NCI-H82 (cell line): Measurements from ENCODE around the gene STIM2.
"Not testable (repeated sequence)": the region's sequence is repeated elsewhere in the genome, so short reads cannot be mapped to it uniquely, and the experiment has no call there.

ENCODE experiments used
- DNase-seq: peaks from one replicate; lab custom pipeline; 2025; lab: John Stamatoyannopoulos, UW

STIM2 gene

GRCh38 chr4:26867914-26868684 is 7.5 kb downstream of the STIM2 start:
- no peak for DNase-seq

GRCh38 chr4:26870576-26871262 is 10.1 kb downstream of the STIM2 start:
- no peak for DNase-seq

GRCh38 chr4:26871611-26872010 is 11.0 kb downstream of the STIM2 start:
- peak; percentile 87 for DNase-seq

- no peak for DNase-seq
These were observed 12.9 kb downstream of the STIM2 start for GRCh38 chr4:26873391-26874026.

- no peak for DNase-seq
These were observed 13.5 kb downstream of the STIM2 start for GRCh38 chr4:26874110-26874509.

- DNase-seq: no peak
These were observed 16.8 kb downstream of the STIM2 start for GRCh38 chr4:26877406-26877805.

GRCh38 chr4:26877961-26878360 is 17.3 kb downstream of the STIM2 start:
- DNase-seq: no peak

GRCh38 chr4:26878794-26879391 is 18.3 kb downstream of the STIM2 start:
- no peak for DNase-seq

- DNase-seq: no peak
These were observed 19.2 kb downstream of the STIM2 start for GRCh38 chr4:26879805-26880204.

- no peak for DNase-seq
These were observed 23.4 kb downstream of the STIM2 start for GRCh38 chr4:26884026-26884425.

- DNase-seq: peak; percentile 3
These were observed 23.9 kb downstream of the STIM2 start for GRCh38 chr4:26884486-26884988.

GRCh38 chr4:26885912-26886274 is 25.3 kb downstream of the STIM2 start:
- no peak for DNase-seq

GRCh38 chr4:26887143-26887542 is 26.5 kb downstream of the STIM2 start:
- no peak for DNase-seq

GRCh38 chr4:26887809-26888208 is 27.2 kb downstream of the STIM2 start:
- DNase-seq: no peak

GRCh38 chr4:26889356-26889755 is 28.7 kb downstream of the STIM2 start:
- DNase-seq: no peak

- no peak for DNase-seq
These were observed 30.4 kb downstream of the STIM2 start for GRCh38 chr4:26891054-26891453.

- DNase-seq: no peak
These were observed 31.2 kb downstream of the STIM2 start for GRCh38 chr4:26891867-26892266.

- DNase-seq: no peak
These were observed 32.0 kb downstream of the STIM2 start for GRCh38 chr4:26892480-26893150.

- DNase-seq: no peak
These were observed 32.9 kb downstream of the STIM2 start for GRCh38 chr4:26893491-26893890.

- DNase-seq: not testable (repeated sequence)
These were observed 34.2 kb downstream of the STIM2 start for GRCh38 chr4:26894881-26895280.

- DNase-seq: no peak
These were observed 36.0 kb downstream of the STIM2 start for GRCh38 chr4:26896636-26897035.

- no peak for DNase-seq
These were observed 39.4 kb downstream of the STIM2 start for GRCh38 chr4:26899991-26900390.
